HG03103 (cell line): ENCODE data around the gene SLCO4A1.
A peak's percentile ranks its signal among the peaks of the same experiment; 100 is the strongest.

Experiments
- ATAC-seq: cut with Tn5 transposase; IDR thresholded peaks from one replicate; pipeline ENCODE4 v1.9.1; 2021; ENCODE audit warnings: low read depth; ENCODE audit not compliant: unreplicated experiment

SLCO4A1 gene

GRCh38 chr20:62606016-62606415, 36.3 kb upstream of the SLCO4A1 start:
- ATAC-seq: no peak

DNA sequence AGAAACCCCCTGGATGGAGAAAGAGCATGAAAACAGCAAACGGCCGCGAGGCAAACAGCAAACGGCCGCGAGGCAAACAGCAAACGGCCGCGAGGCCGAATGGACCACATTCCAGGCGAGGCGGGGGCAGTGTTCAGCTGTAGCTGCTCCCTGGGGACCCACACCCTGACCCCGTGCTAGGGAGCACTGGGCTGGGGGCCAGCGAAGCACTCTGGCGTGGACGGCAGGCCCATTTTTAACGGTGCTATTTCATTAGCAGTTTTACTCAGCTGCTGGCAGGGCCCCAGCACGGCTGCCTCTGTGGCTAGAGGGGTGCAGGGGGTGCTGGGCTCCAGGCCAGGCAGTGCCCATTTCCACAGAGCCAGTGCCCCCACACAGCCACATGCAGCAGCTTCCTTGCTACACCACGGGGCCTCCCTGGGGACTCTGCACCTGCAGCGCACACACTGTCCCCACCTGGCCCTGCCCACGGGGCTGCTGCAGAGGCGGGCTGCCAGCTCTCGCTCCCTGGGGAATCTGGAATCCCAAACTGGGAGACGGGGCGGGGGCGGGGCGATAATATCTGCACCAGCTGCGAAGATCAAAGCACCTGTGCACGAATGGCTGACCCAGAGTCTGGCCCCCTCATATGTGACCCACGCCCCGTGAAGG, 35.6 kb upstream of the SLCO4A1 start:
- ATAC-seq: no peak

GRCh38 chr20:62607366-62608217, 34.7 kb upstream of the SLCO4A1 start:
- ATAC-seq: no peak

GRCh38 chr20:62608218-62608565, 34.1 kb upstream of the SLCO4A1 start:
- ATAC-seq: no peak

GRCh38 chr20:62609279-62609720, 33.0 kb upstream of the SLCO4A1 start:
- ATAC-seq: no peak

DNA sequence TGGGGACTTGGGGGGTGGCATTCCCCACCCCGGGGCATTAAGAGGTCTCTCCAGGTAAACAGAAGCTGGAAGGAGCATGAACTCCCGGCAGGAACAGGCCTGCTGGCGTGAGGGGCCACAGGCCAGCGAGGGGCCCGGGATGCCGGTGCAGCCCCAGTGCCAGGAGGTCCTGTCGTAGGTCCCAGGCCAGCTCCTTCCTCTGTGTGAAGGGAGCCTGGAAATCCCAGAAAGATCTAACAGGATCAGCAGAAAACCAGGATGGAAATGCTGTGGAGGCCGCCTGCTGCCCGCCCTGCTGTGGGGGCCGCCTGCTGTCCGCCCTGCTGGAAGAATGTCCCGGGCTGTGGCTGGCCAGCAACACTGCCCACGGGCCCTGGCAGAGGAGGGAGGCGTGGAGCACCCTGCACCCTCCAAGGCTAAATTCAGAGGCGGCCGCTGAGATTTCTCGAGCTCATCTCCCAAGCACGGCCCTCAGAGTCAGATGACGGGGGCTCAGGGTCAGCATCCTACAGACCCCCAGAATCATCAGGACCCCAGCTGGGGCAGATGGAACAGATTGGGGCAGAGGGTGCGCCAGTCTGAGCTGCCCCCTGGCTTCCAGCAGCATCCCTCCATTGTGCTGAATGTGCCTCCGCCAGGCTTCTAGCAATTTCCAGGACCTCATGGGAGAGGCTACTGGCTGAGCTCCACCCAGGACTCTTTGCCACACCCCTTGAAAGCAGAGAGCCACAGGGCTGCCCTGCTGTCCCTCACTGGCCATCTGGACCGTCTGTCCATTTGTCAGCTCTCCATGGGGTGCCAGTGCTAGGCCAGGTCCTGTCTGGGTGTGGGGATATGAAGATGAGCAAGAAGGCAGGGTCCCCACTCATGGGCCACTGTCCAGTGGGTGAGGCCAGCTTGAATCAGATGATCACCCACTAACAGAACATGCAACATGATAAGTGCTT, 32.2 kb upstream of the SLCO4A1 start:
- no peak for ATAC-seq

DNA sequence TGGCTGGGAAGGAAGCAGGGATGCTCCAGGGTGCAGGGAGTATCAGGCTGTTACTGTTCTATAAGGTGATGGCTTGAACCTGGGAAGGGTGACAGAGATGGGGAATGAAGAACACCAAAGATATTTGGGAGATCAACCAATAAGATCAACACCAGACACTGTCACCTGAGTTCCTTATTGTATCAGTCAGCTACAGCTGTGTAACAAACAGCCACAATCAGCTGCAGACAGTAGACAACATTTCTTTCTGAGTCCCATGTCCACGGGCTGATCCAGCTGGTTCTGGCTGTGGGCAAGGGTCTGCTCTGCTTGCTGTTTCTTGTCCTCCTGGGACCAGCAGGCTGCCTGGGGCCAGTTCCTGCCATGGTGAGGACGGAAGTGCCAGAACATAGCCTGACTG, 31.3 kb upstream of the SLCO4A1 start:
- ATAC-seq: no peak

DNA sequence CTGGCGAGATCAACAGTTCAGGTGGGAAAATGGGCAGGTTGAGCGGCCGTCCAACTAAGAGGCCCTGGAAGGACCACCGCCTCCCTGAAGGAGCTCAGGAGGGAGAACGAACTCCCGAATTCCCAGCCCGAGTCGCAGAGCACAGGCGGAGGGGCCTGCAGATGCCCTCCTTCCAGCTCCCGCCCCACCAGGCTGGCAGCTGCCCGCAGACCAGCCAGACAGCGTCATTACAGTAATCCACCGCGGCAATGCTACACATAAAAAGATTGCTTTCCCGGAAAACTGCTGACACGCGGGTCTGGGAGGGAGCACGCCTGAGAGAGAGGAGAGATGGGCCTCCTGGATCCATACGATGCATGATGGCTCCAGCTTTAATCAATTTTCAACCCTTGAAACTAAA, 30.5 kb upstream of the SLCO4A1 start:
- no peak for ATAC-seq

GRCh38 chr20:62614085-62614960, 28.0 kb upstream of the SLCO4A1 start:
- ATAC-seq: no peak

GRCh38 chr20:62614961-62615680, 27.2 kb upstream of the SLCO4A1 start:
- ATAC-seq: no peak

DNA sequence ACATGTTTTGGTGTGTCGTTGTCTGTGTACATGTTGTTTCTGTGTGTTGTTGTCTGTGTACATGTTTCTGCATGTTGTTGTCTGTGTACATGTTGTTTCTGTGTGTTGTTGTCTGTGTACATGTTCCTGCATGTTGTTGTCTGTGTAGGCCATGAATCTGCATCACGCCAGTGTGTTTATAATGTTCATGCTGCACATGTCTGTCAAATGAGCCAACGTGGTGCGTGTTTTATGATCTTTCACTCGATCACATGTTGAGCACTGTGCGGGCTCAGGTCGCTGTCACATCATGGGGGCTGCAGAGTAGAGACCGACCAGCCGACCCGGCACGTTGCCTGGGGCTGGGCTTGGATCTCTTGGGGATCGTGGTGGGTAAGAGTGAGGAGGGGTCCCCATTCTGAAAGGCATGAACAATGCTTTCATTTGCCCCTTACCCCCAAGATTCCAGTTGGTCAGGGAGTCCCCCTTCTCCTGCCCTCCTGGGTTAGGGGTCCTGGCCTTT, 26.5 kb upstream of the SLCO4A1 start:
- ATAC-seq: no peak

DNA sequence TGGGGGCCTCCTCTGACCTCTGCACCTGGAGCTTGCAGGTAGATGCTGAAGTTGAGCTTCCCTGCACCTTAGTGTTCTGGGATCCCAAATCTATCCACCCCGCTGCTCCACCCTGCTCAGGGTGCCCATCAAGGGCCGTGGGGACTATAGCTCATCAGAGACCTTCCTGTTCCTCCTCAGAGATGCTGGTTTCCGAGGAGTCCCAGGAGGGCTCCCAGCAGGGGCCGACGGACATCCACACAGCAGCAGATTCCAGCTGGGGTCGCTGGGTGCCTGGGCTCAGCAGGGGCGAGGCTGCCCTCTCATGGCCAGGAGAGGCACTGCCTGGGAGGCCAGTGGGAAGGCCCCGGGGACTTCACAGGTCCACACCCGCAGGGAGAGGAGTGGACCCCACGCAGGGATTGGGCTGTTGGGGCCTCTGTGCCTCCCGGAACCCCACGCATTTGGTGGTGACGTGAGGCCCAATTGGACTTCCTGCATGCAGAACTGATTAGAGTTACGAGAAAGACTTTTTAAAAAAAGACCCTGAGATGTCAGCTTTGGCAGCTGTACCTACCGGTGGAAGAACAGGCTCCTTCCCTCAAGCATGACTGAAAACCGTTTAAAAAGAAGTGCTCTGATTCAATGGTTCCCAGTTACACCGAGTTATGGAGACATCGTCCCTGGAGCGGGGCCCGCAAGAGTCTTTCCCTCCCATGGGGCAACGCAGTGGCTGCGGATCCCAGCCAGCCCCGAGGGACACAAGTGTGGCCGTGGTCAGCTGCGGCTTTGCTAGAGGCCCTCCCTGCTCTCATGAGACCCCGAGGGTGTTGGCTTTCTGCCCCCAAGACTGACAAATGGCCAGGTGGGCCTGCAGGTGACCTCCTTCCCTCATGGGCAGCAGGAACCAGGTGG, 25.3 kb upstream of the SLCO4A1 start:
- ATAC-seq: peak; percentile 55

DNA sequence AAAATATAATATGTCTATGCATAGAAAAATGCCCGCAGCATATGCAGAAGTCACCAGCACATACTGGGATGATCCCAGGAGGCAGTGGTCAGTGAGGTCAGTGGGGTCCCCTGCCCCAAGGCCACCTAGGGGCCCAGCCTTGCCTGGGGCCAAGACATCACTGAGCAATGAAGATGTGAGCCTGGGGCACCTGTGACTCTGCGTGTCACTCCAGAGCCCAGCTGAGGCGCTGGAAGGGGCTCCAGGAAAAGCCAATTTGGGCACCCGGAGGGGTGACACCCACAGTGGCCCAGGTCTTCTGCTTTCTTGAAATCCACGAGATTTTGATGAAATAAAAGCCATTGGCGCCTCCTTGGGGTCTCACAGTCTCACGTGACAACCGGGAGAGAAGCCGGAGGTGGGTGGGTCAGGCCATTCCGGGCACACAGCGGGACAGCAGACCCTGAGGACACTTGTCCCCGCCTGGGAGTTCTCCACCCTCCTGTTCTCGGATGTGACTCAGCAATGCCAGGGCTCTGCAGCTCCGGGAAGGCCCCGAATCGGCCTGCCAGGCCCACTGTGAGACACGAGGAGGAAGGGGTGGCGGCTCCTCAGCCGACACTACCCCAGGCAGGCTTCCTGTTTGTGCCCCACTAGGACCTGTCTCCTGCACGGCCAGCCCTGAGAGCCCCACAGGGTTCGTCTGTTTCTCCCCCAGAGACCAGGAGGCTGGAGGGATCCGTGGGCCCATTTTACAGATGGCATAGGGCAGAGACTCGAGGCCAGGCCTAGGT, 24.4 kb upstream of the SLCO4A1 start:
- no peak for ATAC-seq

GRCh38 chr20:62618611-62619529, 23.4 kb upstream of the SLCO4A1 start:
- no peak for ATAC-seq

GRCh38 chr20:62620625-62621024, 21.7 kb upstream of the SLCO4A1 start:
- no peak for ATAC-seq
